K562 (cell line): ENCODE measurements around the gene USP10. TPM values are rescaled to one million over a fixed set of nuclear protein-coding genes. Genes with fewer than 3 reads are reported as not detected.
A peak's percentile ranks its signal among the peaks of the same experiment; 100 is the strongest.

Experiments
- BACH1 ChIP-seq: fragments of 200-800 bp; sonication (Bioruptor generic); IDR thresholded peaks from 2 replicates; pipeline ENCODE4 v1.6.1; 2016; ENCODE audit warnings: missing genetic modification characterization, missing compliant biosample characterization
- BMI1 ChIP-seq: fragments of 150-350 bp; IDR thresholded peaks from 2 replicates; pipeline ENCODE4 v1.6.1; 2014; ENCODE audit warnings: low read length
- EP400 ChIP-seq: fragments of 450-650 bp; IDR thresholded peaks from 2 replicates; pipeline ENCODE4 v1.6.1; 2017; ENCODE audit warnings: antibody characterized with exemption, mild to moderate bottlenecking, moderate library complexity
- ETV5 ChIP-seq: sonication (generic); formaldehyde crosslinking; IDR thresholded peaks from 2 replicates; pipeline ENCODE4 v1.4.0; 2020; ENCODE audit warnings: low read depth, mild to moderate bottlenecking, missing genetic modification reagents
- FOXO4 ChIP-seq: fragments of 450-650 bp; formaldehyde crosslinking; IDR thresholded peaks from 2 replicates; pipeline ENCODE4 v1.4.0; 2020; ENCODE audit warnings: mild to moderate bottlenecking, moderate library complexity
- HDAC3 ChIP-seq: fragments of 450-650 bp; IDR thresholded peaks from 2 replicates; pipeline ENCODE4 v1.6.1; 2018; ENCODE audit warnings: borderline replicate concordance, mild to moderate bottlenecking, moderate library complexity; ENCODE audit not compliant: partially characterized antibody
- HMG20B ChIP-seq: fragments of 250-450 bp; sonication (Bioruptor Pico); IDR thresholded peaks from 2 replicates; pipeline ENCODE4 v1.5.0; 2021; ENCODE audit warnings: mild to moderate bottlenecking
- ILK ChIP-seq: fragments of 450-650 bp; IDR thresholded peaks from 2 replicates; pipeline ENCODE4 v1.6.1; 2016; ENCODE audit warnings: missing genetic modification characterization, low read depth, mild to moderate bottlenecking, missing compliant biosample characterization, moderate library complexity, borderline replicate concordance
- JUNB ChIP-seq: fragments of 450-650 bp; formaldehyde crosslinking; conservative IDR thresholded peaks from 2 replicates; pipeline ENCODE4 v1.4.0; 2020; ENCODE audit warnings: mild to moderate bottlenecking
- MAFG ChIP-seq: fragments of 450-650 bp; conservative IDR thresholded peaks from 2 replicates; pipeline ENCODE4 v1.6.1; 2016; ENCODE audit warnings: missing genetic modification characterization, missing compliant biosample characterization
- NFRKB ChIP-seq: fragments of 450-650 bp; IDR thresholded peaks from 2 replicates; pipeline ENCODE4 v1.6.1; 2016; ENCODE audit warnings: low read depth
- NR4A1 ChIP-seq, 2 experiments: fragments of 250-450 bp in 1 of 2; fragments of 450-650 bp in 1 of 2; sonication (Bioruptor Pico) in 1 of 2; IDR thresholded peaks; 2 replicates each; pipeline versions ENCODE4 v1.4.0 to v1.6.1; 2016 to 2020; ENCODE audit warnings: mild to moderate bottlenecking in 2 of 2, missing compliant biosample characterization in 1 of 2, missing genetic modification characterization in 1 of 2, moderate library complexity in 1 of 2
- PHF21A ChIP-seq: fragments of 450-650 bp; IDR thresholded peaks from 2 replicates; pipeline ENCODE4 v1.6.1; 2017; ENCODE audit warnings: low read depth, borderline replicate concordance
- RHOXF2B ChIP-seq: fragments of 250-450 bp; sonication (Bioruptor Pico); conservative IDR thresholded peaks from 2 replicates; pipeline ENCODE4 v1.5.1; 2021
- SETDB1 ChIP-seq: IDR thresholded peaks from one replicate; pipeline ENCODE4 v1.6.1; 2012; ENCODE audit warnings: low read length, control low read depth, inconsistent platforms
- SRSF9 ChIP-seq: fragments of 200-400 bp; formaldehyde crosslinking; IDR thresholded peaks from 2 replicates; pipeline ENCODE4 v1.6.1; 2017; ENCODE audit warnings: low read depth, low read length, borderline replicate concordance
- ZBTB26 ChIP-seq: fragments of 450-650 bp; formaldehyde crosslinking; IDR thresholded peaks from 2 replicates; pipeline ENCODE4 v1.4.0; 2022; ENCODE audit warnings: missing genetic modification characterization
- ZNF165 ChIP-seq: fragments of 250-450 bp; sonication (Bioruptor Pico); IDR thresholded peaks from 2 replicates; pipeline ENCODE4 v1.4.0; 2020; ENCODE audit warnings: borderline replicate concordance
- ZSCAN32 ChIP-seq: fragments of 450-650 bp; formaldehyde crosslinking; IDR thresholded peaks from 2 replicates; pipeline ENCODE4 v1.4.0; 2020; ENCODE audit warnings: mild to moderate bottlenecking, moderate library complexity
- polyA plus RNA-seq, 8 experiments: library from polyadenylated mRNA; depleted of rRNA in 4 of 8; stranded (reverse) in 5 of 8; unstranded in 3 of 8; fragments of >200 nt; fragmentation: Nextera tagmentation in 2 of 8; fragmentation: Illumina TruSeq in 1 of 8; extraction: Ambion mirVana in 2 of 8; extraction: Trizol in 1 of 8; gene quantifications; 2 replicates each; pipeline versions ENCODE4 v1.2.1 to v1.2.3, GENCODE V29; 2011 to 2014; ENCODE audit warnings: inconsistent platforms in 1 of 8, missing spikeins in 1 of 8
- total RNA-seq, 7 experiments: library from RNA; depleted of rRNA in 6 of 7; stranded (reverse); fragments of >200 nt in 6 of 7; fragmentation: Illumina TruSeq in 2 of 7; extraction: Trizol in 2 of 7; gene quantifications; 2 replicates each; pipeline versions ENCODE4 v1.2.1 to v1.2.3, GENCODE V29; 2011 to 2021; ENCODE audit warnings: low replicate concordance in 1 of 7
- TF ChIP-seq, protein P1 (sequence below): sonication (generic); formaldehyde crosslinking; IDR thresholded peaks from 2 replicates; pipeline ENCODE4 v1.8.0; 2022; ENCODE audit warnings: mild to moderate bottlenecking, low read depth, missing genetic modification reagents
- TF ChIP-seq, protein P2 (sequence below): fragments of 450-650 bp; IDR thresholded peaks from 2 replicates; pipeline ENCODE4 v1.6.1; 2017; ENCODE audit warnings: mild to moderate bottlenecking, moderate library complexity
- TF ChIP-seq, protein P3 (sequence below): fragments of 250-450 bp; sonication (Bioruptor Pico); IDR thresholded peaks from 2 replicates; pipeline ENCODE4 v1.5.1; 2021; ENCODE audit warnings: mild to moderate bottlenecking

Gene USP10
- total and polyA plus RNA-seq, 9 of the 15 experiments (the other 6 are each of a cell fraction or from before 2014, with no cell fraction given), result 61.7 to 197 (median 116) TPM

DNA sequence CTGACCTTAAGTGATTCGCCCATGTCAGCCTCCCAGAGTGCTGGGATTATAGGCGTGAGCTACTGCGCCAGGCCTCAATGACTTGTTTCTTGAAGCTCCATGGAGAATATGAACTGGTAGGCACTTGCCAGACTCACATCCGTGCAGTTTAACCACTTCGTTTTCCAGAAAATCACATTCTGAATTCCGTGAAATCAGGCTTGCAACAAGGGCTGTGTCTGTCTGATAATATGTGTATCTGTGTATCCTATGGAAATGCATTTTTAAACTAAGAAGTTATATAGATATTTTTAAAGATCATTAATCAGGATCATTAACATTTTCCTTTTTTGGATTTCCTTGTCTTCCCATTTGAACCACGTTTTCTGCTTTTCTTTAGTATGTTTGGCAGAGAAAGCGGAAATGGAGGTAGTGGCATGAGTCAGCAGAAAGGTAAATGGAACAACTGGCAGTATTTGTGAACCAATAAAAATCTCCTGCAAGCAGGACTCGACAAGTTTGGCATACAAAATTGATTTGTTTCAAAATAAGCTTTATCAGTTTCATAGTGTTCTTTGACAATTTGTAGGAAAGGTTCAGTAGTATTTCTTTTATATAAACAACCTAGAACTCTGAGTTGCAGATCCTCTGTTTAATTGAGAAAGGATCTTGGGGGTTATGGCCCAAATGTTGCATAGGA is 33.0 kb downstream of the USP10 start (continued):
- TF ChIP-seq ZBTB26 (no peak), JUNB (no peak), ZSCAN32 (CRISPR knock-in tag) (no peak), ILK (tag) (no peak), BACH1 (peak; percentile 97), NFRKB (peak; percentile 75), SETDB1 (no peak), NR4A1 (CRISPR knock-in tag; IDR thresholded peaks at IDR 0.05) (no peak), NR4A1 (tag; IDR thresholded peaks at IDR 0.05) (peak; percentile 62; the same call in 1 of the 2 replicates), HMG20B (no peak), PHF21A (no peak), BMI1 (no peak), RHOXF2B (CRISPR knock-in tag) (no peak), SRSF9 (no peak), ZNF165 (CRISPR knock-in tag) (no peak), EP400 (peak; percentile 80), HDAC3 (peak; percentile 73), FOXO4 (no peak), ETV5 (CRISPR knock-in tag) (peak; percentile 80), MAFG (tag) (peak; percentile 100)
- TF ChIP-seq, protein P1, sequence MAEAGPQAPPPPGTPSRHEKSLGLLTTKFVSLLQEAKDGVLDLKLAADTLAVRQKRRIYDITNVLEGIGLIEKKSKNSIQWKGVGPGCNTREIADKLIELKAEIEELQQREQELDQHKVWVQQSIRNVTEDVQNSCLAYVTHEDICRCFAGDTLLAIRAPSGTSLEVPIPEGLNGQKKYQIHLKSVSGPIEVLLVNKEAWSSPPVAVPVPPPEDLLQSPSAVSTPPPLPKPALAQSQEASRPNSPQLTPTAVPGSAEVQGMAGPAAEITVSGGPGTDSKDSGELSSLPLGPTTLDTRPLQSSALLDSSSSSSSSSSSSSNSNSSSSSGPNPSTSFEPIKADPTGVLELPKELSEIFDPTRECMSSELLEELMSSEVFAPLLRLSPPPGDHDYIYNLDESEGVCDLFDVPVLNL (CRISPR knock-in tag), result no peak
- TF ChIP-seq, protein P2, sequence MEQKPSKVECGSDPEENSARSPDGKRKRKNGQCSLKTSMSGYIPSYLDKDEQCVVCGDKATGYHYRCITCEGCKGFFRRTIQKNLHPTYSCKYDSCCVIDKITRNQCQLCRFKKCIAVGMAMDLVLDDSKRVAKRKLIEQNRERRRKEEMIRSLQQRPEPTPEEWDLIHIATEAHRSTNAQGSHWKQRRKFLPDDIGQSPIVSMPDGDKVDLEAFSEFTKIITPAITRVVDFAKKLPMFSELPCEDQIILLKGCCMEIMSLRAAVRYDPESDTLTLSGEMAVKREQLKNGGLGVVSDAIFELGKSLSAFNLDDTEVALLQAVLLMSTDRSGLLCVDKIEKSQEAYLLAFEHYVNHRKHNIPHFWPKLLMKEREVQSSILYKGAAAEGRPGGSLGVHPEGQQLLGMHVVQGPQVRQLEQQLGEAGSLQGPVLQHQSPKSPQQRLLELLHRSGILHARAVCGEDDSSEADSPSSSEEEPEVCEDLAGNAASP, result no peak
- TF ChIP-seq, protein P3, sequence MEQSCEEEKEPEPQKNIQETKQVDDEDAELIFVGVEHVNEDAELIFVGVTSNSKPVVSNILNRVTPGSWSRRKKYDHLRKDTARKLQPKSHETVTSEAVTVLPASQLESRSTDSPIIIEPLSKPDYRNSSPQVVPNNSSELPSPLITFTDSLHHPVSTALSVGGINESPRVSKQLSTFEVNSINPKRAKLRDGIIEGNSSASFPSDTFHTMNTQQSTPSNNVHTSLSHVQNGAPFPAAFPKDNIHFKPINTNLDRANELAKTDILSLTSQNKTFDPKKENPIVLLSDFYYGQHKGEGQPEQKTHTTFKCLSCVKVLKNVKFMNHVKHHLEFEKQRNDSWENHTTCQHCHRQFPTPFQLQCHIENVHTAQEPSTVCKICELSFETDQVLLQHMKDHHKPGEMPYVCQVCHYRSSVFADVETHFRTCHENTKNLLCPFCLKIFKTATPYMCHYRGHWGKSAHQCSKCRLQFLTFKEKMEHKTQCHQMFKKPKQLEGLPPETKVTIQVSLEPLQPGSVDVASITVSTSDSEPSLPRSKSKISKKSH (CRISPR knock-in tag), result no peak
